Kidney (tissue), 14 donors: ENCODE data around the gene TSPAN14. TPM values are rescaled to one million over a fixed set of nuclear protein-coding genes. Genes with fewer than 3 reads are reported as not detected.
A peak's percentile ranks its signal among the peaks of the same experiment; 100 is the strongest.
"Not testable (repeated sequence)": the region's sequence is repeated elsewhere in the genome, so short reads cannot be mapped to it uniquely, and the experiment has no call there.

ENCODE experiments used
- DNase-seq, 5 donors: peaks; one replicate each; pipeline ENCODE4 v3.0.0-alpha.2; 2013 to 2020
- FAIRE-seq: peaks from 2 replicates; lab custom pipeline; 2012; peaks lifted over from hg19 to GRCh38; lab: Jason Lieb, UNC
- H3K27ac ChIP-seq, 2 donors: one replicate each; pipeline ENCODE4 v1.7.0; 2013; ENCODE audit warnings: low read depth in 2 of 2, low read length in 2 of 2, inconsistent platforms in 1 of 2
- H3K27me3 ChIP-seq: one replicate; pipeline ENCODE4 v1.7.1; 2013; ENCODE audit warnings: low read length, inconsistent platforms; ENCODE audit not compliant: control insufficient read depth, insufficient read depth
- H3K36me3 ChIP-seq, 3 donors: one replicate each; pipeline versions ENCODE4 v1.7.0 to v1.7.1; 2013; ENCODE audit warnings: low read length in 3 of 3, control low read depth in 1 of 3, inconsistent platforms in 1 of 3; ENCODE audit not compliant: insufficient read depth in 3 of 3, control insufficient read depth in 2 of 3
- H3K4me1 ChIP-seq, 3 donors: one replicate each; pipeline versions ENCODE4 v1.7.0 to v1.7.1; 2013; ENCODE audit warnings: low read length in 3 of 3, inconsistent platforms in 1 of 3, low read depth in 1 of 3; ENCODE audit not compliant: control insufficient read depth in 2 of 3, insufficient read depth in 2 of 3
- H3K4me3 ChIP-seq, 3 donors: one replicate each; pipeline versions ENCODE4 v1.7.0 to v1.8.1; 2013; ENCODE audit warnings: low read length in 3 of 3, control low read depth in 1 of 3, inconsistent platforms in 1 of 3
- H3K9ac ChIP-seq, 3 donors: one replicate each; pipeline versions ENCODE4 v1.7.0 to v1.7.1; 2013; ENCODE audit warnings: low read length in 3 of 3, control low read depth in 1 of 3, inconsistent platforms in 1 of 3
- H3K9me3 ChIP-seq, 3 donors: one replicate each; pipeline versions ENCODE4 v1.7.0 to v1.7.1; 2013; ENCODE audit warnings: low read length in 3 of 3, control low read depth in 1 of 3, inconsistent platforms in 1 of 3; ENCODE audit not compliant: control insufficient read depth in 2 of 3, insufficient read depth in 1 of 3
- intact Hi-C: fragments of 100-400 bp; cut with DNase I; formaldehyde crosslinking; loops from one replicate; pipeline ENCODE4 v1.11.1; 2022
- polyA plus RNA-seq: library from polyadenylated mRNA; stranded (reverse); fragments of 350-450 nt; fragmentation: Illumina TruSeq; extraction: RNeasy Lipid Tissue Mini Kit (QIAGEN cat#74804); gene quantifications from one replicate; pipeline ENCODE4 v1.2.3, GENCODE V29; 2014; ENCODE audit warnings: low read depth, low replicate concordance; ENCODE audit not compliant: insufficient read depth
- total RNA-seq: library from RNA; stranded (reverse); fragmentation: NEBNext Ultra II Directional; extraction: Animal tissue kit (Norgen Biotek cat#: 25700); gene quantifications from one replicate; pipeline ENCODE4 v1.2.1, GENCODE V29; 2021
- TF ChIP-seq, protein P1 (sequence below): IDR thresholded peaks from 3 replicates; pipeline ENCODE4 v1.5.1; 2012; ENCODE audit warnings: mild to moderate bottlenecking, moderate library complexity, borderline replicate concordance; ENCODE audit not compliant: insufficient read depth; ENCODE audit errors: extremely low read depth
- donor health status: control.
- donor health status: control.
- donor health status: control.
- donor health status: control.
- donor health status: control.
- donor health status: DM: yes; HTN: yes; CAD: no.
- donor health status: Normal renal cell carcinoma (clear cell type).

TSPAN14 gene
- total and polyA plus RNA-seq, 2 donors from 2014 or later: 36.8 to 183 TPM

DNA sequence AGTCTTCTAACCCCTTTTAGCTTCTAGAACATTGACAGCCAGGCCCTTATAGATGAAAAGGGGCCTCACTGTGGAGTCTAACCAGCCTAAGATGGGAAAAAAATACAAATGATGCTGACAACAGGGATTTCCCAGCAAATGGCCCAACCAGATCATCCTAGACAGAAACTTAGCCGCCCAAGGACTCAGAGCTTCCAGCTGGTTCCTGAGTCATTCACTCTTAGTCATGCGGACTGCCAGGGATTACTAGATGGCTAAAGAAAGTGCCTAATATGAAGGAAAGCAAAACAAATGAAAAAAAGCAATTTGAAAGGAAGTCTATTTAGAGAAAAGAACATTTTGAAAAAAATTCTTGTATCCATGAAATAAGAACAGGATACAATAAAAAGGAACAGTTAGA lies 23.7 kb downstream of the TSPAN14 start:
- Histone ChIP-seq H3K4me3 (no peak overlapping the region), H3K9ac (no peak overlapping the region), H3K27ac (no peak overlapping the region), H3K9me3 (peaks cover 0 to 4% (median 0%) of the 10 kb centered on the region in 3 donors), H3K36me3 (peaks cover 0 to 9% (median 0%) of the 10 kb centered on the region in 3 donors), H3K4me1 (peaks cover 0 to 15% (median 14%) of the 10 kb centered on the region in 3 donors), H3K27me3 (no peaks in the 10 kb centered on the region)
- no peak for DNase-seq
- TF ChIP-seq, protein P1, sequence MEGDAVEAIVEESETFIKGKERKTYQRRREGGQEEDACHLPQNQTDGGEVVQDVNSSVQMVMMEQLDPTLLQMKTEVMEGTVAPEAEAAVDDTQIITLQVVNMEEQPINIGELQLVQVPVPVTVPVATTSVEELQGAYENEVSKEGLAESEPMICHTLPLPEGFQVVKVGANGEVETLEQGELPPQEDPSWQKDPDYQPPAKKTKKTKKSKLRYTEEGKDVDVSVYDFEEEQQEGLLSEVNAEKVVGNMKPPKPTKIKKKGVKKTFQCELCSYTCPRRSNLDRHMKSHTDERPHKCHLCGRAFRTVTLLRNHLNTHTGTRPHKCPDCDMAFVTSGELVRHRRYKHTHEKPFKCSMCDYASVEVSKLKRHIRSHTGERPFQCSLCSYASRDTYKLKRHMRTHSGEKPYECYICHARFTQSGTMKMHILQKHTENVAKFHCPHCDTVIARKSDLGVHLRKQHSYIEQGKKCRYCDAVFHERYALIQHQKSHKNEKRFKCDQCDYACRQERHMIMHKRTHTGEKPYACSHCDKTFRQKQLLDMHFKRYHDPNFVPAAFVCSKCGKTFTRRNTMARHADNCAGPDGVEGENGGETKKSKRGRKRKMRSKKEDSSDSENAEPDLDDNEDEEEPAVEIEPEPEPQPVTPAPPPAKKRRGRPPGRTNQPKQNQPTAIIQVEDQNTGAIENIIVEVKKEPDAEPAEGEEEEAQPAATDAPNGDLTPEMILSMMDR: no peak
- FAIRE-seq: no peak
- intact Hi-C loops: no loop called here

DNA sequence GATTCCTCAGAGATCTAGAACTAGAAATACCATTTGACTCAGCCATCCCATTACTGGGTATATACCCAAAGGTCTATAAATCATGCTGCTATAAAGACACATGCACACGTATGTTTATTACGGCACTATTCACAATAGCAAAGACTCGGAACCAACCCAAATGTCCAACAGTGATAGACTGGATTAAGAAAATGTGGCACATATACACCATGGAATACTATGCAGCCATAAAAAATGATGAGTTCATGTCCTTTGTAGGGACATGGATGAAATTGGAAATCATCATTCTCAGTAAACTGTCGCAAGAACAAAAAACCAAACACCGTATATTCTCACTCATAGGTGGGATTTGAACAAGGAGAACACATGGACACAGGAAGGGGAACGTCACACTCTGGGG lies 26.3 kb downstream of the TSPAN14 start:
- H3K27ac ChIP-seq, intact Hi-C loops, H3K9ac ChIP-seq, H3K4me3 ChIP-seq, FAIRE-seq, H3K9me3 ChIP-seq, H3K27me3 ChIP-seq, H3K36me3 ChIP-seq, DNase-seq, H3K4me1 ChIP-seq: not testable (repeated sequence)

GRCh38 chr10:80480852-80481251 lies 26.7 kb downstream of the TSPAN14 start:
- DNase-seq (peak in 1 of 5 donors; percentile 2), FAIRE-seq (no peak)
- TF ChIP-seq, protein P1: no peak
- H3K36me3 ChIP-seq: peaks cover 0 to 9% (median 0%) of the 10 kb centered on the region in 3 donors
- H3K27me3 ChIP-seq: no peaks in the 10 kb centered on the region
- H3K27ac ChIP-seq: no peak overlapping the region
- H3K4me3 ChIP-seq: no peak overlapping the region
- H3K9me3 ChIP-seq: peaks cover 0 to 4% (median 0%) of the 10 kb centered on the region in 3 donors
- no peak overlapping the region for H3K9ac ChIP-seq
- H3K4me1 ChIP-seq: peaks cover 0 to 12% (median 10%) of the 10 kb centered on the region in 3 donors
- intact Hi-C loops: no loop called here

DNA sequence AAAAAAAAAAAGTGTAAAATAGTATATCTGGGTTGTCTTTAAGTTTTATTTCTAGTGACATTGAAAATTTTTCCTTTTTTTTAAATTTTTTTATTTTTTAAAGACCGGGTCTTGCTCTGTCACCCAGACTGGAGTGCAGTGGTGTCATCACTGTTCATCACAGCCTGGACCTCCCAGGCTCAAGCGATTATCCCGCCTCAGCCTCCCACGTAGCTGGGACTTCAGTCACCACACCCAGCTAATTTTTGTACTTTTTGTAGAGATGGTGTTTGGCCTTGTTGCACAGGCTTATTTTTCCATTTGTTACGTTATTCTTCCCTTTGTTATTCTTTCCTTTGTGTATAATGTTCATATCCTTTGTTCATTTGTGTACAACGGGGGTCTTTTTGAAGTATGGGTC lies 30.1 kb downstream of the TSPAN14 start:
- Histone ChIP-seq H3K27me3 (no peaks in the 10 kb centered on the region), H3K4me1 (peaks cover 0 to 32% (median 27%) of the 10 kb centered on the region in 3 donors), H3K36me3 (peaks cover 0 to 2% (median 0%) of the 10 kb centered on the region in 3 donors), H3K9me3 (no peaks in the 10 kb centered on the region), H3K27ac (no peak overlapping the region), H3K9ac (no peak overlapping the region), H3K4me3 (no peak overlapping the region)
- DNase-seq: no peak
- intact Hi-C loops: no loop called here
- TF ChIP-seq, protein P1: no peak
- no peak for FAIRE-seq
